ENCODE results near the gene ANKS1B. TPM values are rescaled to one million over a fixed set of nuclear protein-coding genes. Genes with fewer than 3 reads are reported as not detected.
A peak's percentile ranks its signal among the peaks of the same experiment; 100 is the strongest.

The ANKS1B gene
- polyA plus RNA-seq, 3 donors = 4.2 to 5.4 (median 4.8) TPM

DNA sequence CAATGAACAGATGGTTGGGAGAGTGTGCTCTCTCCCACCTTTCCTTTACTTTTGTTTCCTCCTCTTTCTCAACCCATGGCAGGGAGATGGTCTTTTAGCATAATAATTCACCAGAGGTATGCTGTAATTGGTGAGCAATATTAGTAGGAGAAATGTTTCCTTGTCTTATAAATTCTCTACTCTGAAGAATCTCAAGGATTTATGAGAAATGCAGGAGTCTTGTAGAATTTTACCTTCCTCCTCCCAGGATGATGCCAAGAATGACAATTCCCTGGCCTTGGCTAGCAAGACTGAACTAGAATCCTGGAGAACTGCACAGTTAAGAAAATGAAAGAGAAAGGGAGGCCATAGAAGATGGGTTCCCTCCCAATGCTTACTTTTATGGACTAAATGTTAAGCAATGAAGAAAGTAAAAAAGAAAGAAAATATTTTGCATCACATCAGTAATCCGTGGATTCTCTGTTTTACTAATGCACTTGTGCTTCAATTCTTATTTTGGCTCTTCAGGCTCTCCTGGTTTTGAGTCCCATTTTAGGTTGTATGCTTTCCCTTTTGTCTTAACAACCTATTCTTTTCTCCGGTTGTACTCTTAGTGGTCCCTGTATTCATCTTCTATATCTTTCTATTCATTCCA, 530.1 kb downstream of the ANKS1B start:
- no peak for DNase-seq

DNA sequence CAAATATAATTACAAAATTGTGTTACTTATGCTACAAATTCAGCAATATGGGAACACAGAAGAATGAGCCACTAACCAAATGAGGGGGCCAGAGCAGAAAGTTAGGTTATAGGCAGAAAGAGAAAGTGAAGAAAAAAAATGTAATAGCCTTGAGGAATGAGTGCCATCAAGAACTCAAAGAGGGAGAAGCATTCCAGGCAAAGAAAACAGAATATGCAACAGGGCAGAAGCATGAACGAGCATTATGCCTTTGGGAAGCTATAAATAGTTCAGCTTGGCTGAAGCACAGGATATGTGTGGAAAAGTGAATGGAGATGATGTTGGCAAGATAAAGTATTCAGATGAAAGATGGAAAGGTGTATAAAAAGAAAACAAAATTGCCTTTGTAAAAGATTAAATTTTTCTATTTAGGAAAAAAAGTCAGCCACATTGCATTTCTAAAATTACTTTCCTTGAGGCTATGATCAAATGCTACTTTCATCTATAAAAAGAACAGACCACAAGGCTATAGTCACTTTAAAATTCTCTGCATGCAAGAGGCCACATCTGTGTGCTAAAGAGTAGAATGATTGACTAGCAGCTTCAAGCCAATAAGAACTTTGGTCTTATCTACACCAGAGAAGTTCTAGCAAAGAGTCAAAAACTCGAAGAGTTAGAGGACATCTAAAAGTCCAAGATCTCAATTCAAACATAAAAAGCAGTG, 530.7 kb downstream of the ANKS1B start:
- no peak for DNase-seq

DNA sequence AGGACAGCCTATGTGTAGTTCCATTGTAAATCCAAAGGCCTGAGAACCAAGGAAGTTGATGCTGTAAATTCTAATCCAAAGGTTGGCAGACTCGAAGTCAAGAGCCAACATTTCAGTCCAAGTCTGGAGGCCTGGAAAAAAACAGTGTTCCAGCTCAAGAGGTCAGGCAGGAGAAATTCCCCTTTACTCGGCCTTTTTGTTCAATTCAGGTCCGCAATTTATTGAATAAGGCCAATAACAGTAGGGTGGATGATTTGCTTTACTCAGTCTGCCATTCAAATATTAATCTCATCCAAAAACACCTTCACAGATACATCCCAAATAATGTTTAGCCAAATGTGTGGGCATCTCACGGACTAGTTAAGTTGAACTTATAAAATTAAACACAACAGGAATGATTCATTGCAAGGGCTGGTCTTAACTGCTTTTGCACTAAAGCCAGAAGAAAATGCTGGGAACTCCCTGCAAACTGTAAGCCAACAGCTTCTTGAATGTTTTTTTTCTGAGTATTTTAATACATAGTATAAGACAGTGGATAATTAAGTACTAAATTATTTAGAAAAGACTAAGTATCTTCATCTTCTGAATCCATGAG, 534.6 kb downstream of the ANKS1B start:
- DNase-seq = no peak

DNA sequence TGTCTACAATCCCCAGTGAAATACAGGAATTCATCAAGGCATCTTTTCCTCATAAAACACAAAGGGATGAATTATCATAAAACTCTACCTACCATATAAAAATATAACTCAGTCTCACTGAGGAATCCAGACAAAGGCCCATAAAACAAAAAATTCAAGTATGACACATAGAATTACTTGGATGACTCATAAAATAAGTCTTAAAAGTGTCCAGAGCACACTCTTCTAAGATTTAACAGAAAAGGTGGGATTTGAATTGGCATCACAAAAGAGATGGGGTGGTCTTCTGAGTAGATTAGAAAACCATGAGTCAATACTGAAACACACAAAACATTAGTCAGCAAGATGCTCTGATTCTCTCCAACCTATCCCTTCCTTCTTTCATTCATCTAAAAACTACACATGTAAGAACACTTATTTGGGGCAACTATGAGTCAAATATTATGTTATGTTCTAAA, 539.8 kb downstream of the ANKS1B start:
- no peak for DNase-seq

DNA sequence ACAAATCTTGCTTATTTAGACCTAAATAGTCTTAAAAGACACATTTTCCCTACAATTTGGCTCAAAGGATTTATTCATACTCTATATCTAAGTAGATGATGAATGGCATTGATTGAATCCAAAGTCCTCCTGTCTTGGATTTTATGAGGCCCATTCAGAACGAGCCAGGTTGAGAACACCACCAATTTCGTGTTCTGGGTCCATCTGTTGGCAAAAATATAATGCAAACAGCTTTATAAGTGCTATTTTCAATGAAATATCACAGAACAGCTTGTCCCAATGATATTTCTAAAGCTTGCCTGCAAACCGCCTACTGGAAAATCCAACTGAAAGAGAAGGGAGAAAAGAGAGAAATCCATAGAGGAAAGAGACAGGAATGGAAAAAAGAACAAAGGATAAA, 542.0 kb downstream of the ANKS1B start:
- no peak for DNase-seq

DNA sequence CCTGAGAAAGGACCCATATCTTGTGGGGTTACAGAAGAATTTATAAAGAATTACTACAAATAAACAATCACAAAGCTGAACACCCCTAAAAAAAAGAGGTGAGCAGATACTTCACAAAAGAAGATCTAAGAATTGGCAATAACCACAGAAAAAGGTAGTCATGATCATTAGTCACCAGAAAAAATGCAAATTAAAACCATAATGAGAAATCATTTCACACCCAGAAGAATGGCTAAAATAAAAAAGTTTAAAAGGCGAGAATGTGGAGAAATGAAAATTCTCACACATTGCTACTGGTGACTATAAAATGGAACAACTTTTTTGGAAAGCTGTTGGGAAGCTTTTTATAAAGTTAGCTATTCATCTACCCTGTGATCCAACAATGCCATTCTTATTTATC, 545.3 kb downstream of the ANKS1B start:
- no peak for DNase-seq

DNA sequence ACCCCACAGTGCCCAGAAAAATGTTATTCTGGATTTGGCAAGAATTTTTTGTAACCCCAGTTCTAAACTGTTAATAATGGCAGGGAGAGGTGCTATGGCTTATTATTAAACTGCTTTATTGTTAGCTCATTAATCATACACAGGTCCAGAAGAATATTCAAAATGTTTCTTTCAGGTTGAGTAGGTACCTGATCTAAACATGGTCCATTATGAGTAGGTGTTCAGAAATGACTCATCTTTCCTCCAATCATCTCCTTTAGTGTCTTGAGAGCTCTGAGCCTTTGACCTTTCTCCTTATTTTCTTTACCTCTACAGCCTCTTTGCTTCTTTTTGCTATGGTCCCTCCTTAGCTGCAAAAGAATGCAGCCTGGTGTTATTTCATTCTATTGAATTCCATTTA, 548.2 kb downstream of the ANKS1B start:
- DNase-seq = no peak

DNA sequence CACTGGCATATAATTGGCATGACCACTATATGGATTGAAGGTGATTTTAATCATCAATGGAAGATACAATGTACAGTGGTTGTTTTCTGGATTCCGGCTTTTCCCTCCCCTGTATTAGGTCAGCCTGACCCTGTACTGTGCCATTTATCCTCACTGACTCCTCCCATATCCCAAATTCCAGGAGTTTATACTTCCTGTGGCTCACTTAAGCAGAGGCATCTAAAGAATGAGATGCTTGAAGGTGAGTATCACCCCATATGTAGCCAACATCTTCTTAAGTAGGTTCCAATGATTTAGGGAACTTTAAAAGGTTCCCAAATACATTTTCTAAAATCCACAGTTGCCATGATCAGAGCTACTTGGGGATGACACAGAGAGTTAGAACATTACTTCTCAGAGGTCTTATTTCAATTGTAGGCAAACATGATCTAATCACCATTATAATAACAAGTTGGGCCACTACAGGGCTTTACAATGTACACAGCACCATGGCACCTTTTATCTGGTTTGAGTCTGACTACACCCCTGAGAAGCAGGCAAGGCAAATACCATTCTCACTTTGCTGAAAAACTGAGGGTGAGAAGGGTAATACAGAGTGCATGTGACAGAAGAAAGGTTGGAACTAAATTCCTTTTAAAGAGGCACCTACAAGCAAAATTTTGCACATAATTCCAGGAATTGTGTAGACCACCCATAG, 549.5 kb downstream of the ANKS1B start:
- no peak for DNase-seq

DNA sequence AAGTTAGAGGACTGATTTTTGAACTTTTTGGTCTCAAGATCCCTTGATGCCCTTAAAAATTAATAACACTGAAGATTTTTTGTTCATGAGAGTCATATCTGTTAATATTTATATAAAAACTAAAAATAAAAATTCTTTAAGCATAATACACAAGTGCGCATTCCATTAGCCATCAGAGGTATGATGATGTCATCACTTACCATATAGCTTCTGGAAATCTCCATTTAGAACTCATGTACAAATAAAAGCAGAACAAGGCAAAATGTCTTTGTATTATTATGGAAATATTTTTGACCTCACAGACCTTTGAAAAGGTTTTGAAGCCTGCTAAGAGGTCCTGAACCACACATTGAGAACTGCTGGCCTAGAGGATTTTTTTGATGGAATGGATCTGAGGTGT, 551.6 kb downstream of the ANKS1B start:
- DNase-seq = no peak

DNA sequence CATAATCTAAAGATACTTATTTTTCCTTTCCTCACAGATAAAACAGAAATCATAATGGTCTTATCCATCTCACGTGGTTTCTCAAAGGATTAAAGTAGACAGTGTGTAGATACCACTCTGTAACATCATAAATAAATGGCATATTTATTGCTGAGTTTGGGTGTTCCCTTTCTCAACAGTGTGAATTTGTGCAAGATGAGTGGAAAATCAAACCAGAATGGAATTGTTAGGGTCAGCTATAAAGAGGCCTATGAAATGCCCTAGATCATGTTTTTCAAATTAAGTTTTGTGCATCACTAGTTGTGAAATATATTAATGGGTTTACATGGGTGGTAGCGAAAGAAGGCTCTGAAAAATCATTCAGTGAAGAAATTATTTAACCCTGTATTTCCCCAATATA, 553.5 kb downstream of the ANKS1B start:
- DNase-seq = no peak

DNA sequence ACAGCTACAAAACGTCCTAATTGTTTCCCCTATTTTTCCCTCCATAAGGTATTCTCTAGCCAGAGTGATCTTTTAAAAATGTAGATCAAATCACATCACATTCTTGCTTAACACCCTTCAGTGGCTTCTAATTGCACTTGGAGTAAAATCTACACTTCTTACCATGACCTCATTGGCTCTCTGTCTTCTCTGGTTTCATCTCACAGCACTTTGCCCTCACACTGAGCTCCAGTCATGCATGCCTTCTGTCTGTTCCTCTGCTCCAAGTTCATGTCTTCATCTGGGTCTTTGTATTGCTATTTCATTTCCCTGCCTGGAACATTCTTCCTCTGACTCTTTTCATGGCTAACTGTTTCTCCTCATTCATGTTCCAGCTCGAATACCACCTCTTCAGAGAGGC, 557.6 kb downstream of the ANKS1B start:
- peak; percentile 56 for DNase-seq

DNA sequence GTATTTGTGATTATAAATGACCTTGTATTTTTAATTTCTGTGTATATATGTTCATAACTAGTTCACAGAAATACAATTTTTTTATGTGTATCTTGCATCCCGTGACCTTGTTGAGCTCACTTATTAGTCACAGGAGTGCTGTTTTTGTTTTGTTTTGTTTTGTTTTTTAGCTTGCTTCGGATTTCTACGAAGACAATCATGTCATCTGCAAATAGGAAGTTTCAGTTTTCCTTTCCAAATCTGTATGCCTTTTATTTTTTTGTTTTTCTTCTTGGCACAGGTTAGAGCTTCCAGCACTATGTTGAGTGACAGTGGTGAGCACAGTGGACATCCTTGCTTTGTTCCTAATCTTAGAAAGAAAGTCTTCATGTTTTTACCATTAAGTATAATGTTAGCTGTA, 566.4 kb downstream of the ANKS1B start:
- DNase-seq = no peak

DNA sequence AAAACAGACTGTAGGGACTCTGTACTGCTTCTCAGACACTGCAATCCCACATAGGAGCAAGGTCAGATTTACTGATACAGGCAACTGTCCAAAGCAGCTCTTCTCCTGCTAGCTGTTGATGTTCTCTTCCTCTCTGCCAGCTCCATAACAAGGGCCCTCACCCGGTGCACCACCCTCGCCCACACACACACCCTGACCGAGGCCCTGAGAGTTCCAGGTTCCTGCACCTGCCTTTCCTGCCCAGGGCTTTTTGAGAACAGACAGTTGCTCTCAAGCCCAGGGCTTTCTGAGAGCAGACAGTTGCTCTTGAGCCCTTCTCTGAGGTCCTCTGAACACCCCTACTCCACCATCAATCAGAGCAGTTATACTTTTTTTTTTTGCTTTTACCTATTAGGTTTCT, 571.0 kb downstream of the ANKS1B start:
- DNase-seq = no peak

DNA sequence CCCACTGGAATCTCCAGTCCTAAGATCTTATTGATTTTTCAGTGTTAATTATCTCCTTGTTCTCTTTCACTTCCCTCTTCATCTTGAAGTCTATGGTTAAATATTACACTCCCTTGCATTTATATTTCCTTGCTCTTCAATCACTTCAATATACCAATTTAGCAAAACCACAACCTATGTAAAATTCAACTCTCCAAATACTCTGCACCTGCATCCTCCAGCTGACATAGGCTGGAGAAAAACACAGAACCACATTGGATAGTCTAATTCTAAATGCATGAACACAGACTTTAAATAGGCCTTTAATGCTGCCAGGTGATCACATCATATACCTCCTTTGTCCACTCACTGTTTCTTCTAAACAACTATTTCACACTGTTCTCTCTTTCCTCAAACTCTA, 591.0 kb downstream of the ANKS1B start:
- DNase-seq = no peak

DNA sequence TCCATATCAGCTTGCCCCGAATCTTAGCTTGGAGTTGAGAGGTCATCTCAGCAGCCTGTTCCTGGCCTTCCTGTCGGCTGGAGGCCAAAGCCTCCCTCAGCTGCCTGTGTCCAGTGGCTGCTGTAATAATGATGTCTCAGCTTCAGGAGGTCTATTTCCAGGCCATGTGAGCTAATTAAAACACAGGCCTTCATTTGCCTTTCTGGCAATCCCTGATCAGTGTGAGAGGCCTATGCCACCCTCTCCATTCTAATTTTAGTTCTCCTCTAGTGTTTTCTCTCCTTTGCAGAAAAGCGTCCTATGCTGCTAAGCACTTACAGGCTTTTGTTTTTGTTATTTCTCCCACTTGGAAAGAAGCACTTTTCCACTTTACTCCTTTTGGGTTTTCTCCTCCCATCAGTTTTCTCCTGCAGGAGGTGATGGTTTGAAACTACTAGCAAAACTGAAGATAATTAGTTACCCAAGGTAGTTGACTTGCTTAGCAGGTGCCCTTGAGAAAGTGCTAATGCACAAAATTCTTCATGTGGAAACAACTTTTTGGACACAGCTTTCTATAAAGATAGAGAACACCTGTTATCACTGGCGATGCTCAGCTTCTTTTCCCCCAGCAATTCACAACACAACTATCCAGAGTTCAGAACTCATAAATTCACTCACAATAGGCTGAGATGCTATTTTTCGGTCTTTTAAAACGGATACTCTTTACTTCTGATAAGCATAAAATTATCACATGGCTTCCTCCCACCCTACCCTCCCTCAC, 592.5 kb downstream of the ANKS1B start:
- DNase-seq = no peak

DNA sequence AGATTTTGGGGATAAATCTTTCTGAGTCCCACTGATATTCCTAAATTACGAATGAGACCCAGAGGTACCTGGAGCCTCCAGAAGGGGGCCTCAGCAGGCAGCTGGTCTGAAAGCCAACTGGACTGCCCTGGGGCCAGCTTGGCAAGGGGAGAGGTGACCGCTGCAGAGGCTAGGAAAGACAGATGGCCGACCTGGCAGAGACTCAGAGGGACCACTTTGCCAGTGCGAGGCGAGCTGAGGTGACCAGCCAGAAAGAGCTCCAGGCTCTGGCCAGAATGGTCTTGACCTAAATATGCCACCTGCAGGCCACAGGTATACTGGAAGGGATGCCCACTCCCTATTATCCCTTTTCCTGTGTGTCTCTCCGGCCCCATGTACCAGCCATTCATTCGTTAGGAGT, 594.0 kb downstream of the ANKS1B start:
- no peak for DNase-seq

DNA sequence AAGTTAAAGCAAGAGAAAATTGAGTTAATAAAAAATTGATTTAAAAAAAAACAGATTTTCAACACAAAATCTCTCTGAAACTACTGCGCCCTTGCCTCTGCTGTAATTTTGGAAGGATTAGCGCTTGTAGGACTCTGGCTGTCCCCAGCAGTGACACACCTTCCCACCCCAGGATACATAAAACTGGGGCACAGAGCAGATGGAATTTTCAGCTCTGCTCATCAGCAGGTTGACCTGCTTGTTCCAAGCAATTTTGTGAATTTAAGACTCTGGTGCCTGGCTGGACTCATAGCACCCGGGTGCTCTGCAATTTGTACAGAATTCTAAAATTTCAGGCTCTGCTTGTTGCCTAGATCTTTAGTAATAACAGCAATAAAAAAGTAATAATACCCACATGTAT, 595.0 kb downstream of the ANKS1B start:
- no peak for DNase-seq

DNA sequence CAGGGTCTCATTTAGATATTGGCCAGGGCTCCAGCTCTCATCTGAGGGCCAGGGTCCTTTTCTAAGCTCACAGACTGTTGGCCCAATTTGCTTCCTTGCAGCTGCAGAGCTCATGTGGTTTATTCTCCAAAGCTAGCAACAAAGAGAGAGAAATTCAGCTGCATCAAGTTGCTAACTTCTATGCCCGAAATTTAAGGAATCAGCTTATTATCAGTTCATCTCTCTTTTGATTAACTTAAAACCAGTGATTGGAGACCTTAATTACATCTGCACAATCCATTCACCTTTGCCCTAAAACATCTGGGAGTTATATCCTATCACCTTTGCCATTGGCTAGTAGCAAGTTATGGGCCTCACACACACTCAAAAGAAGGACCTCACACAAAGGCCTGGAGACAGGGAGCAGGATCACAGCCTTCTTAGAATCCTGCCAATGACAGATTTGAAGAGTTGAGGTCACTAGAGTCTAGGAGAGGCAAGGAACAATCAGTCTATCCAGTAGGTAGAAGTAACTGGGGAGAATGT, 596.0 kb downstream of the ANKS1B start:
- no peak for DNase-seq

DNA sequence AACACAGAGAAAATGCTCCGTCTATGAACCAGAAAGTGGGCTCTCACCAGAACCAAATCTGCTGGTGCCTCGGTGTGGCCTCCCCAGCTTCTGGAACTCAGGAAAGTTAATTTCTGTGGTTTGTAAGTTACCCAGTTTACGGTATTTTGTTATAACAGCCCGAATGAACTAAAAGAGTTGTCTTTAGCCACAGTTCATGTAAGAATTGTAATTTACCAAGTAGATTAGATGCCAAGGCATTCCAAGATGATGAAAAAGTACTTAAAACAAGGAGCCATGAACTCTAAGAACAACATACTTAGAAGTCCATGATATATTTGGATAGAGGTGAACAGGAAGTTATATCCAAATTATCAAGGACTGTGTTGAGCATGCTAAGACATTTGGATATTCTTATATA, 597.1 kb downstream of the ANKS1B start:
- no peak for DNase-seq

DNA sequence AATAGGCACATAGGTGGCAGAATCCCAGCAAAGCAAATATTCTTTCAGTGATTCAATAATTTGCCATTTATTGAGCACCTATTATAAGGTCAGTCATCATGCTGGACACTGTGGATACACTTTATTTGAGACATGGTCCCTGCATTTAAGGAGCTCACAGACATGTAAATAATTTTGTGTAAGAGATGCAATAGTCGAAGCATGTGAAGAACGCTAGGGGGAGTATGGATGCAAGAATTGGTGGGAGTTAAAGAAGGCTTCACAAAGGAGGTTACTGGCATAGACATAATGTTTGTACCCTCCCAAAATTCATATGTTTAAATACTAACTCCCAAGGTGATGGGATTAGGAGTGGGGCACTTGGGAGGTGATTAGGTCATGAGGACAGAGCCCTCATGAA, 597.8 kb downstream of the ANKS1B start:
- no peak for DNase-seq

DNA sequence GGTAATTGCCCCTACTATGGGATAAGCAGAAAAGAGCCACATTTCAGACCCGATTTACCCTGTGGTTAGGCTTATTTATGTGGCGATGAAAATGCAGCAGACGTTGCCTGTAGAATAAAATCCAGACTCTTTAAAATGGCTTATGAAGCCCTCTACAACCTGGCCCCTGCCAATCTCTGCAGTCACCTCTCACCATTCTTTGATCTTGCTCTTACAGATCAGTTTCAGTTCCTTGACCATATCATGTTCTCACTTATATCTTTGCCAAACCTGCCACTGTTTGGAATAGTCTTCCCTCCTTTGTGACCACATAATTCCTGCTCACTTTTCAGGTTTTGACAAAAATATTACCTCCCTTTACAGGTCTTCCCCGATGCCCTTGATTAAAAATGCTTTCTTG, 601.5 kb downstream of the ANKS1B start:
- no peak for DNase-seq

DNA sequence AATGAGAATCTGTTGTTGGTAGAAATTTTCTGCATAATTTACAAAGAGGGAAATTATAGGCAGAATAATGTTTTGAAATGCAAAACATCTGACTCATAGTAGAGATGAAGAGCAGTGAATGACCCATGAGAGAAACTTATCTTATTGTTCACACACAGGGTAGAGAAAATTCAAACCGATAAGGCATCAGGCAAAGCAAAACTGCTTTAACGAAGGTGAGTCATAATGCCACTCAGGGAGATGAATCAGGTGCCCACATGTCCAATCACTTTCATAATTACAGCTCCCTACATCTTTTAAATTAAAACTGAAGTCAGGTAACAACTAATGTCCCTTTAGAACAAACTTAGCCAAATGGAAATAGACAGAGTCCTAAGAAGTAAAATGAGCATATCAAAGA, 602.7 kb downstream of the ANKS1B start:
- DNase-seq = no peak

Data from renal pelvis (tissue), 4 donors.